ENCODE measurements around the gene KCP. TPM values are rescaled to one million over a fixed set of nuclear protein-coding genes. Genes with fewer than 3 reads are reported as not detected.
A peak's percentile ranks its signal among the peaks of the same experiment; 100 is the strongest.

The KCP gene
- total and polyA plus RNA-seq, 8 donors, result 0.73 to 2.3 (median 1.6) TPM; not detected in 5

GRCh38 chr7:128886391-128887168, 23.9 kb downstream of the KCP start:
- peak in 1 of 2 donors; percentile 2 for DNase-seq
- no peak overlapping the region for H3K4me3 ChIP-seq
- peaks cover 0 to 49% (median 16%) of the 10 kb centered on the region in 3 donors for H3K27me3 ChIP-seq
- H3K27ac ChIP-seq, result no peak overlapping the region
- no peaks in the 10 kb centered on the region for H3K9me3 ChIP-seq
- H3K36me3 ChIP-seq, result no peaks in the 10 kb centered on the region
- H3K4me1 ChIP-seq, result peaks cover 9 to 13% (median 11%) of the 10 kb centered on the region in 4 donors
- WGBS, 5 donors, result 64 to 71% (median 67%) methylated on average over 11 to 14 of the region's 14 CpGs
- intact Hi-C loops (cut with DNase I; ENCODE audit: low total_unique reads), result loop anchor here (10.0 kb wide), 1 partner anchor 282 kb away; no protein-coding TSS in a partner anchor
- TF ChIP-seq CTCF (IDR thresholded peaks at IDR 0.05), result no peak

- Histone ChIP-seq H3K4me3 (no peak overlapping the region), H3K4me1 (peaks cover under 1 to 3% (median 3%) of the 10 kb centered on the region in 4 donors), H3K27me3 (peaks cover 0 to 39% (median 6%) of the 10 kb centered on the region in 3 donors), H3K9me3 (no peaks in the 10 kb centered on the region), H3K36me3 (no peaks in the 10 kb centered on the region), H3K27ac (no peak overlapping the region)
- 82 to 93% (median 86%) methylated on average over 8 to 10 of the region's 10 CpGs for WGBS, 5 donors
- DNase-seq, result no peak
- TF ChIP-seq EP300 (IDR thresholded peaks at IDR 0.05) (no peak), POLR2AphosphoS5 (IDR thresholded peaks at IDR 0.05) (no peak), POLR2A (IDR thresholded peaks at IDR 0.05) (no peak), CTCF (IDR thresholded peaks at IDR 0.05) (no peak)
- intact Hi-C loops (cut with DNase I; ENCODE audit: low total_unique reads), result loop anchor here (10.0 kb wide), 1 partner anchor 281 kb away; no protein-coding TSS in a partner anchor
Measured at GRCh38 chr7:128885370-128886187, 24.9 kb downstream of the KCP start.

- Histone ChIP-seq H3K27me3 (peaks cover 0 to 33% (median 0%) of the 10 kb centered on the region in 3 donors), H3K4me1 (peaks cover 0 to 5% (median 0%) of the 10 kb centered on the region in 4 donors), H3K36me3 (no peaks in the 10 kb centered on the region), H3K9me3 (no peaks in the 10 kb centered on the region), H3K27ac (no peak overlapping the region), H3K4me3 (no peak overlapping the region)
- intact Hi-C loops (cut with DNase I; ENCODE audit: low total_unique reads), result loop anchor here (10.0 kb wide), 1 partner anchor 280 kb away; no protein-coding TSS in a partner anchor
- DNase-seq, result no peak
- TF ChIP-seq EP300 (IDR thresholded peaks at IDR 0.05) (no peak), POLR2A (IDR thresholded peaks at IDR 0.05) (no peak), POLR2AphosphoS5 (IDR thresholded peaks at IDR 0.05) (no peak), CTCF (IDR thresholded peaks at IDR 0.05) (no peak)
- 82 to 91% (median 87%) methylated on average over 14 to 26 of the region's 26 CpGs for WGBS, 5 donors
Measured at GRCh38 chr7:128884561-128885369, 25.7 kb downstream of the KCP start.

All from stomach (tissue), 9 donors.